ENCODE measurements around the gene MAPK8IP1.

DNA sequence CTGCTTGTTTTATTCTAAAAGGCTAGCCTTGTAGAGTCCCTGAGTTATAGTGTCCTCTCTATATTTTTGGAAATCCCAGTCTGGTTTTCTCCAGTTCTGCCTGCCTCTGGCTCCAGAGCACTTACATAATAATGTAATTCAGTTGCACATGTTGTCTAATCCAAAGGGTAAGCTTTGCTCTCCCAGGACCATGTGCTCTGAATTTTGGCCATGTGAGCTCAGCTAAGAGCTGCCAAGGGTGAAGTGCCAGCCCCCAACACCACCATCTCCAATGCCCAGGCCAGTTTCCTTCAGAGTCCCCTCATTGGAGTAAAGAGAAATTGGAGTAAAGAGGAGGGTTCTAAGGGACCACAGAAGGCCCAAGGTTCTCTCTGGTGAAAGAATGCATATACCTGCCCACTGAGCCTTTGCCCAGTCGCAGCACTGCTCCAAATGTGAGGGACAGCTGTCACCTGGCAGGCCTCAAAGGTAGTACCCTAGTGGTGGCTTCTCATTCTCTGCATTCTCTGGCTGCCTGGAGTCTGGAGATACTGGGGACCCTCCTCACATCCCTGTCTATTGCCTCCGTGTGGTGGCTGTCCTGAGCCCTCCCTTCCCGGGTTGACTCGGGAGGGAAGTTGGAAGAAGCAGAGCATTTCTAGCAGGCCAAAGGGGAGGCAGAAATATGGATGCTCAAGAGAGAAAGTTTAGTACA is 33.3 kb upstream of the MAPK8IP1 start:
- TF ChIP-seq, protein P1, sequence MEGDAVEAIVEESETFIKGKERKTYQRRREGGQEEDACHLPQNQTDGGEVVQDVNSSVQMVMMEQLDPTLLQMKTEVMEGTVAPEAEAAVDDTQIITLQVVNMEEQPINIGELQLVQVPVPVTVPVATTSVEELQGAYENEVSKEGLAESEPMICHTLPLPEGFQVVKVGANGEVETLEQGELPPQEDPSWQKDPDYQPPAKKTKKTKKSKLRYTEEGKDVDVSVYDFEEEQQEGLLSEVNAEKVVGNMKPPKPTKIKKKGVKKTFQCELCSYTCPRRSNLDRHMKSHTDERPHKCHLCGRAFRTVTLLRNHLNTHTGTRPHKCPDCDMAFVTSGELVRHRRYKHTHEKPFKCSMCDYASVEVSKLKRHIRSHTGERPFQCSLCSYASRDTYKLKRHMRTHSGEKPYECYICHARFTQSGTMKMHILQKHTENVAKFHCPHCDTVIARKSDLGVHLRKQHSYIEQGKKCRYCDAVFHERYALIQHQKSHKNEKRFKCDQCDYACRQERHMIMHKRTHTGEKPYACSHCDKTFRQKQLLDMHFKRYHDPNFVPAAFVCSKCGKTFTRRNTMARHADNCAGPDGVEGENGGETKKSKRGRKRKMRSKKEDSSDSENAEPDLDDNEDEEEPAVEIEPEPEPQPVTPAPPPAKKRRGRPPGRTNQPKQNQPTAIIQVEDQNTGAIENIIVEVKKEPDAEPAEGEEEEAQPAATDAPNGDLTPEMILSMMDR (IDR thresholded peaks at IDR 0.05), result no peak
- TF ChIP-seq POLR2A (IDR thresholded peaks at IDR 0.05), result no peak
